ENCODE data around the gene DENND4A. TPM values are rescaled to one million over a fixed set of nuclear protein-coding genes. Genes with fewer than 3 reads are reported as not detected.

Gene DENND4A
- total RNA-seq, 1 donor from 2014 or later, result 21.9 TPM

DNA sequence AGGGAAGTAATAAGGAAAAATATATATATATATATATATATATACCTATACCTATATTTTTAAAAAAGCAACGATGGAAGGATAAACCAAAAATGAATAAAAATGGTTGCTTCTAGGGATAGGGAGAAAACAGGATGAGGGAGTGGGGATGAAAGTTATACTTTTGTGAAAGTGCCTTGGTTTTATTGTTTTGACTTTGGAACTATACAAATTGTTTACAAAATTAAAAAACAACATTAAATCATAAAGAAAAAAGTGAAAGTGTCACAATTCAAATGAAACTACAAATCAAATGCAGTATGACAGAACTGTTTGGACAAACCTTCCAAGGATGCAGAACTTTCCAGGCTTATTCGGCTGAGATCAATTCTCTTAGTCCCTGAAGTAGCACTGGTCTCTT is 116.0 kb downstream of the DENND4A start:
- intact Hi-C loops (cut with DNase I), result no loop called here
- Histone ChIP-seq H3K27ac (no peak overlapping the region), H3K4me3 (no peak overlapping the region), H3K27me3 (no peaks in the 10 kb centered on the region), H3K4me1 (no peaks in the 10 kb centered on the region), H3K36me3 (peaks cover 24 to 25% of the 10 kb centered on the region in 2 donors), H3K9me3 (no peaks in the 10 kb centered on the region)
- DNase-seq (ENCODE audit: low spot score in 2 of 2), result no peak
- TF ChIP-seq, protein P1, sequence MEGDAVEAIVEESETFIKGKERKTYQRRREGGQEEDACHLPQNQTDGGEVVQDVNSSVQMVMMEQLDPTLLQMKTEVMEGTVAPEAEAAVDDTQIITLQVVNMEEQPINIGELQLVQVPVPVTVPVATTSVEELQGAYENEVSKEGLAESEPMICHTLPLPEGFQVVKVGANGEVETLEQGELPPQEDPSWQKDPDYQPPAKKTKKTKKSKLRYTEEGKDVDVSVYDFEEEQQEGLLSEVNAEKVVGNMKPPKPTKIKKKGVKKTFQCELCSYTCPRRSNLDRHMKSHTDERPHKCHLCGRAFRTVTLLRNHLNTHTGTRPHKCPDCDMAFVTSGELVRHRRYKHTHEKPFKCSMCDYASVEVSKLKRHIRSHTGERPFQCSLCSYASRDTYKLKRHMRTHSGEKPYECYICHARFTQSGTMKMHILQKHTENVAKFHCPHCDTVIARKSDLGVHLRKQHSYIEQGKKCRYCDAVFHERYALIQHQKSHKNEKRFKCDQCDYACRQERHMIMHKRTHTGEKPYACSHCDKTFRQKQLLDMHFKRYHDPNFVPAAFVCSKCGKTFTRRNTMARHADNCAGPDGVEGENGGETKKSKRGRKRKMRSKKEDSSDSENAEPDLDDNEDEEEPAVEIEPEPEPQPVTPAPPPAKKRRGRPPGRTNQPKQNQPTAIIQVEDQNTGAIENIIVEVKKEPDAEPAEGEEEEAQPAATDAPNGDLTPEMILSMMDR (IDR thresholded peaks at IDR 0.05), result no peak

DNA sequence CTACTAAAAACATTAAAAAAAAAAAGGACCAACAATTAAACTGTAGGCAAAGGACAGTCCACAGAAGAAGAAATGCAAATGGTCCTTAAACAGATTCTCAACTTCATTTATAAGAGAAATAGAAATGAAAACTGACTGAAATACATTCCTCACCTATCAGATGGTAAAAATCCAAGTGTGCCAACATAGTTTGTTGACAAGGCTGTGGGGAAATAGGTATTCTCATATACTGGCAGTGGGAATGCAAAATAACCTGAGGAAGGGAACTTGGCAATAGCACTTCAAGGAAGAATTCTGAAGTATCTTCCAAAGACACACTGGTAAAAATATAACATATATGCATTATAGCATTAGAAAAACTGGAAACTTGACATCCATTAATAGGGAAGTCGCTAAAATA is 116.5 kb downstream of the DENND4A start:
- H3K27me3 ChIP-seq, result no peaks in the 10 kb centered on the region
- intact Hi-C loops (cut with DNase I), result no loop called here
- no peak overlapping the region for H3K27ac ChIP-seq
- no peaks in the 10 kb centered on the region for H3K4me1 ChIP-seq
- no peak for DNase-seq (ENCODE audit: low spot score in 2 of 2)
- H3K36me3 ChIP-seq, result peaks cover 29 to 30% of the 10 kb centered on the region in 2 donors
- no peak overlapping the region for H3K4me3 ChIP-seq
- TF ChIP-seq, protein P1 (IDR thresholded peaks at IDR 0.05), result no peak
- no peaks in the 10 kb centered on the region for H3K9me3 ChIP-seq

DNA sequence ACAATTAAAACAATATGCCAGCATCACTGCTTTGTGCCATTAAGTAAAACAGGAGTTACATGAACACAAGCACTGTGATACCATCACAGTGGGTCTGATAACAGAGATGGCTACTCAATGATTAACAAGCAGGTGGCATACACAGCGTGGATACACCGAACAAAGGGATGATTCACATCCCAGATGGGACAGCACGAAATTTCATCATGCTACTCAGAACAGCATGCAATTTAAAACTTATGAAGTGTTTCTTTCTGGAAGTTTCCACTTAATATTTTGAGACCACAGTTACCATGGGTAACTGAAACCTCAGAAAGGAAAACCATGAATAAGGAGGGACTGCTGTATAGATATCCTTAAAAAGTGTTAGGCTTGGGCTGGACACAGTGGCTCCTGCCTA is 125.8 kb downstream of the DENND4A start:
- Histone ChIP-seq H3K27ac (no peak overlapping the region), H3K4me3 (no peak overlapping the region), H3K27me3 (no peaks in the 10 kb centered on the region), H3K9me3 (no peaks in the 10 kb centered on the region), H3K4me1 (no peaks in the 10 kb centered on the region), H3K36me3 (peaks cover 22 to 79% of the 10 kb centered on the region in 2 donors)
- intact Hi-C loops (cut with DNase I), result no loop called here
- no peak for DNase-seq (ENCODE audit: low spot score in 2 of 2)
- TF ChIP-seq, protein P1 (IDR thresholded peaks at IDR 0.05), result no peak

DNA sequence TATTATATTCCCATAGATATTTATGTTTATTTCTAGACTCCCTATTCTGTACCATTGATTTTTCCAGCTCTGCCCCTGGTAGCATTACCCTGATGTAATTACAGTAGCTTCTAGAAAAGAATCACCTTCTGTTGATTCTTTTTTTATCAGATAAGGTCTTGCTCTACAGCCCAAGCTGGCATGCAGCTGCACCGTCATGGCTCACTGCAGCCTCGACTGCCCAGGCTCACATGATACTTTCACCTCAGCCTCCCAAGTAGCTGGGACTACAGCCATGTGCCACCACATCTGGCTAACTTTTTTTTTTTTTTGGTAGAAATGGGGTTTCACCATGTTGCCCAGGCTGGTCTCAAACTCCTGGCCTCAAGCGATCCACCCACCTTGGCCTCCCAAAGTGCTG is 128.6 kb downstream of the DENND4A start:
- intact Hi-C loops (cut with DNase I), result no loop called here
- Histone ChIP-seq H3K4me3 (no peak overlapping the region), H3K9me3 (no peaks in the 10 kb centered on the region), H3K27ac (no peak overlapping the region), H3K36me3 (peaks cover 15 to 67% of the 10 kb centered on the region in 2 donors), H3K27me3 (no peaks in the 10 kb centered on the region), H3K4me1 (no peaks in the 10 kb centered on the region)
- TF ChIP-seq, protein P1 (IDR thresholded peaks at IDR 0.05), result no peak
- no peak for DNase-seq (ENCODE audit: low spot score in 2 of 2)

DNA sequence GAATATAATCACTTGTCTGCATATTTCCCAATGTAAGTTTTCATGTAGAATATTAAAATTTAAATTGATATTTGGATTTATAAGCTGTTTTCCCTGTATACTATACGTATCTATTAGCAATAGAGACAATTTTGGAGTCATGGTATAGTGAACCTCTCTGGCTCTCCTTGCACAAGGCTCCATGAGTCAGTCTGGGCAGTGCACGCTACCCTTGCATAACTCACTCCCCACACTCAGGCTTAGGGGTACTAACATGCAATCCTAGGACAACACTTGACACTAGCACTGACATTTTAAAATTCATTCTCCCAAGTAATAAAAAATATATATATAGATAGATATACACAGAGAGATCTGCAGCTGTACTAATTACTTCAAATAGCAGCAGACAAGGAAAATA is 131.2 kb downstream of the DENND4A start:
- Histone ChIP-seq H3K36me3 (peaks cover 5 to 46% of the 10 kb centered on the region in 2 donors), H3K27me3 (no peaks in the 10 kb centered on the region), H3K9me3 (no peaks in the 10 kb centered on the region), H3K4me3 (no peak overlapping the region), H3K27ac (no peak overlapping the region), H3K4me1 (no peaks in the 10 kb centered on the region)
- intact Hi-C loops (cut with DNase I), result no loop called here
- DNase-seq (ENCODE audit: low spot score in 2 of 2), result no peak
- TF ChIP-seq, protein P1 (IDR thresholded peaks at IDR 0.05), result no peak

DNA sequence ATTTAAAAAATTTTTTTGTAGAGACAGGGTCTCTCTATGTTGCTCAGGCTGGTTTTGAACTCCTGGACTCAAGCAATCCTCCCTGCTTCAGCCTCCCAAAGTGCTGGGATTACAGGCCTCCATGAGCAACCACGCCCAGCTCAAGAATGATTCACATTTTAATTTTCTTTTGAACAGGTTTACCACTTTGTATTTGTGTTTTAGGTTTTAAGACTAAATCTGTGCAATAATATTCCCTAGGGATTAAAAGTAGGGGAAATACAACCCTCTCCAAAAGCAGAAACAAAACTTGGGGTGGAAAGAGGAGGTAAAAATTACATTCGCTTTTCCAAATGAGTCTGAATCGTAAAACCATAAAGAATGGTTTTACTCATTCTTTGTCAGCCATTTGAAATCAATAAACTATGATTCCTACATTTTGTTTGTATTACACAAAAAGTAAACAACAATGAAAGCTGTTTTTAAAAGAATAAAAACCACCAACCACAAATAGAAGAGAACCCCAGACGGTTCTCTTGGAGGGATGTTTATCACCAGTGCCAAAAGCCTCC is 132.5 kb downstream of the DENND4A start:
- intact Hi-C loops (cut with DNase I), result no loop called here
- DNase-seq (ENCODE audit: low spot score in 2 of 2), result no peak
- Histone ChIP-seq H3K36me3 (peaks cover 5 to 42% of the 10 kb centered on the region in 2 donors), H3K4me1 (no peaks in the 10 kb centered on the region), H3K27me3 (no peaks in the 10 kb centered on the region), H3K9me3 (no peaks in the 10 kb centered on the region), H3K4me3 (no peak overlapping the region), H3K27ac (no peak overlapping the region)
- TF ChIP-seq, protein P1 (IDR thresholded peaks at IDR 0.05), result no peak
